Measurements from ENCODE around the gene PTAFR.

PTAFR gene

GRCh38 chr1:28114844-28115243, 61.6 kb downstream of the PTAFR start:
- DNase-seq, result no peak

GRCh38 chr1:28113242-28113572, 63.3 kb downstream of the PTAFR start:
- no peak for DNase-seq

- DNase-seq, result no peak
Measured at GRCh38 chr1:28112388-28113241, 63.9 kb downstream of the PTAFR start.

GRCh38 chr1:28111157-28111556, 65.3 kb downstream of the PTAFR start:
- no peak for DNase-seq

- no peak for DNase-seq
Measured at GRCh38 chr1:28110555-28110954, 65.9 kb downstream of the PTAFR start.

GRCh38 chr1:28109639-28110038, 66.9 kb downstream of the PTAFR start:
- DNase-seq, result no peak

GRCh38 chr1:28108001-28108400, 68.5 kb downstream of the PTAFR start:
- no peak for DNase-seq

GRCh38 chr1:28104866-28105467, 71.5 kb downstream of the PTAFR start:
- no peak for DNase-seq

- DNase-seq, result no peak
Measured at GRCh38 chr1:28102189-28102588, 74.3 kb downstream of the PTAFR start.

GRCh38 chr1:28099050-28099769, 77.3 kb downstream of the PTAFR start:
- no peak for DNase-seq

Measured in activated T-cell treated with anti-CD3 and anti-CD28 coated beads, Interleukin-2, amount 50 U/mL, for 1 hour (primary cell).